GM12878 (cell line): ENCODE results near the gene CD244. TPM values are rescaled to one million over a fixed set of nuclear protein-coding genes. Genes with fewer than 3 reads are reported as not detected.

Source experiments
- CBFB ChIP-seq: IDR thresholded peaks from 2 replicates; pipeline ENCODE4 v1.6.1; 2016; ENCODE audit warnings: antibody characterized with exemption, low read depth
- EED ChIP-seq: sonication (generic); IDR thresholded peaks from 2 replicates; pipeline ENCODE4 v1.6.1; 2016; ENCODE audit warnings: antibody characterized with exemption, low read depth
- FOS ChIP-seq: IDR thresholded peaks from 3 replicates; pipeline ENCODE4 v1.6.1; 2011; ENCODE audit warnings: borderline replicate concordance; ENCODE audit not compliant: insufficient read length; ENCODE audit errors: extremely low read depth
- IRF4 ChIP-seq: IDR thresholded peaks from 2 replicates; pipeline ENCODE4 v1.6.1; 2011; ENCODE audit warnings: low read depth, low read length
- NRF1 ChIP-seq: conservative IDR thresholded peaks from 2 replicates; pipeline ENCODE4 v1.6.1; 2011; ENCODE audit warnings: mild to moderate bottlenecking, low read depth, low read length, improper control_type of control experiment
- POLR2A ChIP-seq: IDR thresholded peaks from 2 replicates; pipeline ENCODE4 v1.6.1; 2011; ENCODE audit warnings: low read depth, mild to moderate bottlenecking, low read length
- TCF7 ChIP-seq: IDR thresholded peaks from 2 replicates; pipeline ENCODE4 v1.6.1; 2014; ENCODE audit warnings: antibody characterized with exemption, borderline replicate concordance
- USF1 ChIP-seq: IDR thresholded peaks from 2 replicates; pipeline ENCODE4 v1.6.1; 2011; ENCODE audit warnings: borderline replicate concordance, low read depth, mild to moderate bottlenecking, moderate library complexity, mixed read lengths, low read length; ENCODE audit not compliant: insufficient read depth; ENCODE audit errors: extremely low read length
- ZZZ3 ChIP-seq: IDR thresholded peaks from 2 replicates; pipeline ENCODE4 v1.6.1; 2011; ENCODE audit warnings: low read depth; ENCODE audit not compliant: control insufficient read depth, insufficient read length
- polyA plus RNA-seq, 11 experiments: library from polyadenylated mRNA; depleted of rRNA in 4 of 11; unstranded in 6 of 11; stranded (reverse) in 5 of 11; fragments of >200 nt; fragmentation: Nextera tagmentation in 4 of 11; fragmentation: Illumina TruSeq in 1 of 11; extraction: Ambion mirVana in 4 of 11; extraction: Trizol in 1 of 11; gene quantifications; 1 replicate in 1 of 11; 2 replicates in 10 of 11; pipeline versions ENCODE4 v1.2.1 to v1.2.3, GENCODE V29; 2011 to 2016; ENCODE audit warnings: inconsistent platforms in 2 of 11, missing spikeins in 2 of 11, low read depth in 1 of 11
- total RNA-seq, 4 experiments: library from RNA; depleted of rRNA in 3 of 4; stranded (reverse); fragments of >200 nt in 3 of 4; fragmentation: Illumina TruSeq in 1 of 4; extraction: Trizol in 1 of 4; gene quantifications; 2 replicates each; pipeline versions ENCODE4 v1.2.1 to v1.2.3, GENCODE V29; 2013 to 2021
- TF ChIP-seq, protein P1 (sequence below): IDR thresholded peaks from 2 replicates; pipeline ENCODE4 v1.6.1; 2012; ENCODE audit warnings: improper control_type of control experiment, low read depth, low read length; ENCODE audit not compliant: insufficient replicate concordance
- TF ChIP-seq, protein P2 (sequence below): IDR thresholded peaks from 2 replicates; pipeline ENCODE4 v1.6.1; 2012; ENCODE audit warnings: low read depth, low read length, improper control_type of control experiment
- TF ChIP-seq, protein P3 (sequence below): IDR thresholded peaks from 2 replicates; pipeline ENCODE4 v1.6.1; 2011; ENCODE audit warnings: low read depth, mild to moderate bottlenecking, low read length, moderate library complexity, borderline replicate concordance; ENCODE audit errors: extremely low read depth
- TF ChIP-seq, protein P4 (sequence below): fragments of 450-650 bp; IDR thresholded peaks from 2 replicates; pipeline ENCODE4 v1.6.1; 2017; ENCODE audit warnings: mild to moderate bottlenecking, moderate library complexity
- TF ChIP-seq, protein P5 (sequence below): fragments of 450-650 bp; IDR thresholded peaks from 2 replicates; pipeline ENCODE4 v1.6.1; 2016; ENCODE audit warnings: mild to moderate bottlenecking

CD244 gene
- total and polyA plus RNA-seq, 10 of the 15 experiments (the other 5 are each of a cell fraction or from before 2014, with no cell fraction given), result 0.24 to 13.6 (median 0.73) TPM

DNA sequence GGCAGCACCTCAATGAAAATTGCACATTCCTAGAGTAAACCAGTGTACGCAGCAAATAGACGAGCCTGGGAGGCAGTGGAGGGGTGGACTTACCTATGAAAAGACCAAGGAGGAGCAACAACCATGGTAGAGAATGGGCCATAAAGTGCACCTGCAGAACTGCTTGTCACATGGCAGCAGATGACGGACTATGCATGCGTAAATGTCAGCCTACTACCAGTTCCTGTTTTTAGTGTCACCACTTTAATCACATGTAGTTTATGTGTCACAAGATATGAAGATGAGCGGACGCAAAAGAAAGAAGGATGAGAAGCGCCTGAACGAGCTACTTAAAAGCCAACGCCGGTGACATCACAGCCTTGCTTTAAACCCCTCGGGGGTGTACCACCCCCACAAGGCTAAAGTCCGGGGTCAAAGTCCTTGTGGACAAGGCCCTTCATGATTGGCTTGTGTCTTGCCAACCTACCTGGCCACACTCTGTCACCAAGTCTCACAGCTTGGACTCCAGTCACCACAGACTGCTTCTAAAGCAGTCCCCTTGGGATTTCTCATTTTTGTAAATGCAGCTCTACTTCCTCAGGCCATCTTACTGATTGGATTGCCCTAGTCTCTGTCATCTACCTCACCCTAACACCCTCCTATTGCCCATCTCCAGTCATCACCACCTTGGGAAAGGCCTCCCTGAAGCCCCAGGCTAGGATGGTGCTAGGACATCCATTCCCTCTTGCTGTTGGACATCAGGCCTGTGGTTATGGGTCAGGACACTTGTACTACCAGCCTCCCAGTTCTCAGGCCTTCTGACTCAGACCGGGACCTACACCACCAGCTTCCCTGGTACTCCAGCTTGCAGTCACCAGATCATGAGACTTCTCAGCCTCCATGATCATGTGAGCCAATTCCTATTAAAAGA is 72.7 kb downstream of the CD244 start (continued):
- TF ChIP-seq, protein P1, sequence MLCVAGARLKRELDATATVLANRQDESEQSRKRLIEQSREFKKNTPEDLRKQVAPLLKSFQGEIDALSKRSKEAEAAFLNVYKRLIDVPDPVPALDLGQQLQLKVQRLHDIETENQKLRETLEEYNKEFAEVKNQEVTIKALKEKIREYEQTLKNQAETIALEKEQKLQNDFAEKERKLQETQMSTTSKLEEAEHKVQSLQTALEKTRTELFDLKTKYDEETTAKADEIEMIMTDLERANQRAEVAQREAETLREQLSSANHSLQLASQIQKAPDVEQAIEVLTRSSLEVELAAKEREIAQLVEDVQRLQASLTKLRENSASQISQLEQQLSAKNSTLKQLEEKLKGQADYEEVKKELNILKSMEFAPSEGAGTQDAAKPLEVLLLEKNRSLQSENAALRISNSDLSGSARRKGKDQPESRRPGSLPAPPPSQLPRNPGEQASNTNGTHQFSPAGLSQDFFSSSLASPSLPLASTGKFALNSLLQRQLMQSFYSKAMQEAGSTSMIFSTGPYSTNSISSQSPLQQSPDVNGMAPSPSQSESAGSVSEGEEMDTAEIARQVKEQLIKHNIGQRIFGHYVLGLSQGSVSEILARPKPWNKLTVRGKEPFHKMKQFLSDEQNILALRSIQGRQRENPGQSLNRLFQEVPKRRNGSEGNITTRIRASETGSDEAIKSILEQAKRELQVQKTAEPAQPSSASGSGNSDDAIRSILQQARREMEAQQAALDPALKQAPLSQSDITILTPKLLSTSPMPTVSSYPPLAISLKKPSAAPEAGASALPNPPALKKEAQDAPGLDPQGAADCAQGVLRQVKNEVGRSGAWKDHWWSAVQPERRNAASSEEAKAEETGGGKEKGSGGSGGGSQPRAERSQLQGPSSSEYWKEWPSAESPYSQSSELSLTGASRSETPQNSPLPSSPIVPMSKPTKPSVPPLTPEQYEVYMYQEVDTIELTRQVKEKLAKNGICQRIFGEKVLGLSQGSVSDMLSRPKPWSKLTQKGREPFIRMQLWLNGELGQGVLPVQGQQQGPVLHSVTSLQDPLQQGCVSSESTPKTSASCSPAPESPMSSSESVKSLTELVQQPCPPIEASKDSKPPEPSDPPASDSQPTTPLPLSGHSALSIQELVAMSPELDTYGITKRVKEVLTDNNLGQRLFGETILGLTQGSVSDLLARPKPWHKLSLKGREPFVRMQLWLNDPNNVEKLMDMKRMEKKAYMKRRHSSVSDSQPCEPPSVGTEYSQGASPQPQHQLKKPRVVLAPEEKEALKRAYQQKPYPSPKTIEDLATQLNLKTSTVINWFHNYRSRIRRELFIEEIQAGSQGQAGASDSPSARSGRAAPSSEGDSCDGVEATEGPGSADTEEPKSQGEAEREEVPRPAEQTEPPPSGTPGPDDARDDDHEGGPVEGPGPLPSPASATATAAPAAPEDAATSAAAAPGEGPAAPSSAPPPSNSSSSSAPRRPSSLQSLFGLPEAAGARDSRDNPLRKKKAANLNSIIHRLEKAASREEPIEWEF, result no peak
- TF ChIP-seq TCF7 (peak; percentile 57; the same call in 1 of the 2 replicates), IRF4 (peak; percentile 95), USF1 (peak; percentile 55), POLR2A (no peak), ZZZ3 (no peak), EED (peak; percentile 41; the same call in 1 of the 2 replicates), NRF1 (no peak), CBFB (peak; percentile 46; the same call in 1 of the 2 replicates), FOS (no peak)
- TF ChIP-seq, protein P2, sequence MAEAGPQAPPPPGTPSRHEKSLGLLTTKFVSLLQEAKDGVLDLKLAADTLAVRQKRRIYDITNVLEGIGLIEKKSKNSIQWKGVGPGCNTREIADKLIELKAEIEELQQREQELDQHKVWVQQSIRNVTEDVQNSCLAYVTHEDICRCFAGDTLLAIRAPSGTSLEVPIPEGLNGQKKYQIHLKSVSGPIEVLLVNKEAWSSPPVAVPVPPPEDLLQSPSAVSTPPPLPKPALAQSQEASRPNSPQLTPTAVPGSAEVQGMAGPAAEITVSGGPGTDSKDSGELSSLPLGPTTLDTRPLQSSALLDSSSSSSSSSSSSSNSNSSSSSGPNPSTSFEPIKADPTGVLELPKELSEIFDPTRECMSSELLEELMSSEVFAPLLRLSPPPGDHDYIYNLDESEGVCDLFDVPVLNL, result no peak
- TF ChIP-seq, protein P3, sequence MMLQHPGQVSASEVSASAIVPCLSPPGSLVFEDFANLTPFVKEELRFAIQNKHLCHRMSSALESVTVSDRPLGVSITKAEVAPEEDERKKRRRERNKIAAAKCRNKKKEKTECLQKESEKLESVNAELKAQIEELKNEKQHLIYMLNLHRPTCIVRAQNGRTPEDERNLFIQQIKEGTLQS, result no peak
- TF ChIP-seq, protein P4, sequence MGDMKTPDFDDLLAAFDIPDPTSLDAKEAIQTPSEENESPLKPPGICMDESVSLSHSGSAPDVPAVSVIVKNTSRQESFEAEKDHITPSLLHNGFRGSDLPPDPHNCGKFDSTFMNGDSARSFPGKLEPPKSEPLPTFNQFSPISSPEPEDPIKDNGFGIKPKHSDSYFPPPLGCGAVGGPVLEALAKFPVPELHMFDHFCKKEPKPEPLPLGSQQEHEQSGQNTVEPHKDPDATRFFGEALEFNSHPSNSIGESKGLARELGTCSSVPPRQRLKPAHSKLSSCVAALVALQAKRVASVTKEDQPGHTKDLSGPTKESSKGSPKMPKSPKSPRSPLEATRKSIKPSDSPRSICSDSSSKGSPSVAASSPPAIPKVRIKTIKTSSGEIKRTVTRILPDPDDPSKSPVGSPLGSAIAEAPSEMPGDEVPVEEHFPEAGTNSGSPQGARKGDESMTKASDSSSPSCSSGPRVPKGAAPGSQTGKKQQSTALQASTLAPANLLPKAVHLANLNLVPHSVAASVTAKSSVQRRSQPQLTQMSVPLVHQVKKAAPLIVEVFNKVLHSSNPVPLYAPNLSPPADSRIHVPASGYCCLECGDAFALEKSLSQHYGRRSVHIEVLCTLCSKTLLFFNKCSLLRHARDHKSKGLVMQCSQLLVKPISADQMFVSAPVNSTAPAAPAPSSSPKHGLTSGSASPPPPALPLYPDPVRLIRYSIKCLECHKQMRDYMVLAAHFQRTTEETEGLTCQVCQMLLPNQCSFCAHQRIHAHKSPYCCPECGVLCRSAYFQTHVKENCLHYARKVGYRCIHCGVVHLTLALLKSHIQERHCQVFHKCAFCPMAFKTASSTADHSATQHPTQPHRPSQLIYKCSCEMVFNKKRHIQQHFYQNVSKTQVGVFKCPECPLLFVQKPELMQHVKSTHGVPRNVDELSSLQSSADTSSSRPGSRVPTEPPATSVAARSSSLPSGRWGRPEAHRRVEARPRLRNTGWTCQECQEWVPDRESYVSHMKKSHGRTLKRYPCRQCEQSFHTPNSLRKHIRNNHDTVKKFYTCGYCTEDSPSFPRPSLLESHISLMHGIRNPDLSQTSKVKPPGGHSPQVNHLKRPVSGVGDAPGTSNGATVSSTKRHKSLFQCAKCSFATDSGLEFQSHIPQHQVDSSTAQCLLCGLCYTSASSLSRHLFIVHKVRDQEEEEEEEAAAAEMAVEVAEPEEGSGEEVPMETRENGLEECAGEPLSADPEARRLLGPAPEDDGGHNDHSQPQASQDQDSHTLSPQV, result peak; percentile 95
- TF ChIP-seq, protein P5, sequence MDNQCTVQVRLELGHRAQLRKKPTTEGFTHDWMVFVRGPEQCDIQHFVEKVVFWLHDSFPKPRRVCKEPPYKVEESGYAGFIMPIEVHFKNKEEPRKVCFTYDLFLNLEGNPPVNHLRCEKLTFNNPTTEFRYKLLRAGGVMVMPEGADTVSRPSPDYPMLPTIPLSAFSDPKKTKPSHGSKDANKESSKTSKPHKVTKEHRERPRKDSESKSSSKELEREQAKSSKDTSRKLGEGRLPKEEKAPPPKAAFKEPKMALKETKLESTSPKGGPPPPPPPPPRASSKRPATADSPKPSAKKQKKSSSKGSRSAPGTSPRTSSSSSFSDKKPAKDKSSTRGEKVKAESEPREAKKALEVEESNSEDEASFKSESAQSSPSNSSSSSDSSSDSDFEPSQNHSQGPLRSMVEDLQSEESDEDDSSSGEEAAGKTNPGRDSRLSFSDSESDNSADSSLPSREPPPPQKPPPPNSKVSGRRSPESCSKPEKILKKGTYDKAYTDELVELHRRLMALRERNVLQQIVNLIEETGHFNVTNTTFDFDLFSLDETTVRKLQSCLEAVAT, result peak; percentile 95
